ENCODE results near the gene MAP9.

MAP9 gene

DNA sequence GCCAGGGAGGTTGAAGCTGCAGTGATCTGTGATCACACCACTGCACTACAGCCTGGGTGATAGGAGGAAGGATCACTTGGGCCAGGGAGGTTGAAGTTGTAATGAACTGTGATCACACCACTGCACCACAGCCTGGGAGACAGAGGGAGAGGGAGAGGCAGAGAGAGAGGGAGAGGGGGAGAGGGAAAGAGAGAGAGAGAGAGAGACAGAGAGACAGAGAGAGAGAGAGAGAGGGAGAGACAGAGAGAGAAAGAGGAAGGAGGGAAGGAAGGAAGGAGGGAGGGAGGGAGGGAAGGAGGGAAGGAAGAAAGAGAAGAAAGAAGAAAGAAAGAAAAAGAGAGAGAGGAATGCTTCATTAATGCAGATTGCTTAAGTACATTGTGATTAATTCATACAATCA, 15.2 kb upstream of the MAP9 start:
- TF ChIP-seq GATA2 (IDR thresholded peaks at IDR 0.05; ENCODE audit: low read depth, low read length) (no peak), GATA3 (IDR thresholded peaks at IDR 0.05; ENCODE audit: low read depth, low read length) (no peak)

DNA sequence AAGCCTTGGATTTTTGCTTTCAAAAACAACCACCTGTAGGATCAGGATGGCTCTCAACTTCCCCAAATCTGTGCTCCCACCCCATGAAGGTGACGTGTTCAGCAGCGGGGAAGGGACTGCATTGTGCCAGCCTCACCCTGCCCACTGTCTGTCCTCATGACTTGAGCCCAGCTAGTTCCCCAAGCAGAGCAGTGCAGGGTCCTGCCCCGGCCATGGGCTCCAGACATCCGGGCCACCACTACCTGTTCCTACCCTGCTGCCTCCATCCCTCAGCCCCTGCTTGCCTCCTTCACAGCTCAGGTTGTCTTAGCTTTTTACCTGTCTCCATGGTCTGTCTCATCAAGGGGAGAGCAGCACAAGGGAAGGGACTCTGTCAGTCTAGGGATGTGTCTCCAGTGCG, 11.4 kb upstream of the MAP9 start:
- TF ChIP-seq GATA2 (IDR thresholded peaks at IDR 0.05; ENCODE audit: low read depth, low read length) (no peak), GATA3 (IDR thresholded peaks at IDR 0.05; ENCODE audit: low read depth, low read length) (no peak)

- TF ChIP-seq GATA3 (IDR thresholded peaks at IDR 0.05; ENCODE audit: low read depth, low read length), result no peak
- TF ChIP-seq GATA2 (IDR thresholded peaks at IDR 0.05; ENCODE audit: low read depth, low read length), result no peak
Observed at GRCh38 chr4:155383541-155383940, 6.8 kb upstream of the MAP9 start.

GRCh38 chr4:155377276-155377675, 511 bp upstream of the MAP9 start:
- TF ChIP-seq GATA3 (IDR thresholded peaks at IDR 0.05; ENCODE audit: low read depth, low read length), result no peak
- no peak for TF ChIP-seq GATA2 (IDR thresholded peaks at IDR 0.05; ENCODE audit: low read depth, low read length)

- no peak for TF ChIP-seq GATA3 (IDR thresholded peaks at IDR 0.05; ENCODE audit: low read depth, low read length)
Observed at GRCh38 chr4:155371432-155372043, 5.2 kb downstream of the MAP9 start.

DNA sequence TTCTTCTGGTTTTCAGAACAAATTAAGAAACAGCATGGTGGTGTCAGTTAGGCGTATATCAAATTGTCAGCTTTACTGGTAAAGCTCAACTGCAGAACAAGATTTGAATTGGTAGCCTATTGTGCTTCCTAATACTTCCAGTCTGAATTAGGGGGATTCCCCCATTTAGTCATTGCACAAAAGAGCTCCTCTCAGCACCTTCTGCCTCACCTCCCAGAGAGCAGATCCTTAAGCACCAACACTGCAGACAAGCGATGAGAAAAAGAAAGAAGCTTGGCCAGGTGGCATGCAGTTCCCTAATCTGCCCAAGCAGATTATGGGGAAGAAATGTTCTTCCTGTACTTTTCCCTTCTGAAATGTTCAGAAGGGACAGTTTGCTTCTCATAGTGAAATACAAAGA, 9.2 kb downstream of the MAP9 start:
- TF ChIP-seq GATA3 (IDR thresholded peaks at IDR 0.05; ENCODE audit: low read depth, low read length) (no peak), GATA2 (IDR thresholded peaks at IDR 0.05; ENCODE audit: low read depth, low read length) (no peak)

DNA sequence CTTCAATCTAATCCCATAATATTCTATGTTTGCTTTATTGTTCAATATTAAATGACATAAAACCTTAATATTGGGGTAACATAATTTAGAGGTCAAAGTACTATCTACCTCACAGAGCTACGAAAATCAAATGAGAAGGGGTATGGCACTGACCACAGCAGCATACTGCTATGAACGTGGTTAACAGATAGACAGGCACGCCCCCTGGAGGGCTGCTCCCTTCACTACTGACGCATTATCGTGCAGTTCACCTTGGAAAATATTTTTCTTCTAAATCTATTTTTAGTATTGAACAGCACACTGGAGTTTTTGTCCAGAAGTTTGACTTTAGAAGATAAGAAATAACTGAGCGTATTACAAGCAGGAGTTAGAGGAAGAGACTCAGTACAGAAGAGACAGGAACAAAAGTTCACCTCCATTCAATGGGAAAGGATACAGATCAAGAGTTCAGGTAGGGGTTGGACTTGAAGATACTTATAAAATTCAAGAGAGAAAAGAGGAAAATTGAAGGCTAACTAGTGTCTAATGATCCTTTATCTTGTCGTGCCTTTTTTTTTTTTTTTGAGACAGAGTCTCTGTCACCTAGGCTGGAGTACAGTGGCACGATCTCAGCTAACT, 22.7 kb downstream of the MAP9 start:
- TF ChIP-seq GATA3 (IDR thresholded peaks at IDR 0.05; ENCODE audit: low read depth, low read length) (no peak), GATA2 (IDR thresholded peaks at IDR 0.05; ENCODE audit: low read depth, low read length) (no peak)

GRCh38 chr4:155342142-155342541, 34.6 kb downstream of the MAP9 start:
- no peak for TF ChIP-seq GATA3 (IDR thresholded peaks at IDR 0.05; ENCODE audit: low read depth, low read length)
- no peak for TF ChIP-seq GATA2 (IDR thresholded peaks at IDR 0.05; ENCODE audit: low read depth, low read length)

DNA sequence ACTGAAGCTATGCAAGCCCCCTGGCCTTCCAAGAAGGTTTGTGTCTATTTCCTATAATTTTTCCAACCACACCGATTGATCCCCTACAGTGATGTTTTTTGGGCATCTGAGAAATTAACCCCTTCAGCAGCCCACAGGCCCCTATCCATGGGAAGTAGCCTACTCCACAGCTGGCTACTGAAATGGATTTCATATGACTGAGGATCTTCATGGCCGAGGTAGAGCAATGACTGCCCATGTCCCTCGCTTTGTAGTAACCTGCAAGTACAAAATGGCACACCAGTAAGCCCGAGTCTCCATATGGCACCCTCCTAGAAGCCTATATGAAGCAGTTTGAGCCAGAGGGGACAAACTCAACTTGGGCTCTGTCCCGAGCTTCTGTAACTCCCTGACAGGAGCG, 36.8 kb downstream of the MAP9 start:
- no peak for TF ChIP-seq GATA2 (IDR thresholded peaks at IDR 0.05; ENCODE audit: low read depth, low read length)
- no peak for TF ChIP-seq GATA3 (IDR thresholded peaks at IDR 0.05; ENCODE audit: low read depth, low read length)

GRCh38 chr4:155339588-155339987, 37.2 kb downstream of the MAP9 start:
- TF ChIP-seq GATA3 (IDR thresholded peaks at IDR 0.05; ENCODE audit: low read depth, low read length) (no peak), GATA2 (IDR thresholded peaks at IDR 0.05; ENCODE audit: low read depth, low read length) (no peak)

DNA sequence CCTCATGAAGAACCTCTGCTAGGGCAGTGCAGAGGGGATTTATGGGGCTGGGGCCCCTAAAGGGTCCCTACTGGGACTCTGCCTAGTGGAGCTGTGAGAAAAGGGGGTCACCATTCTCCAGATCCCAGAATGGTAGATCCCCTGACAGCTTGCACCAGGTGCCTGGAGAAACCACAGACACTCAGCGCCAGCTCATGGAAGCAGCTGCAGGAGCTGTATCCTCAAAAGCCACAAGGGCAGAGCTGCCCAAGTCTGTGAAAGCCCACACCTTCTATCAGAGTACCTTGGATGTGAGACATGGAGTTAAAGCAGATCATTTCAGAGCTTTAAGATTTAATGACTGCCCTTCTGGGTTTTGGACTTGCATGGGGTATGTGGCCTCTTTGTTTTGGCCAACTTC, 38.6 kb downstream of the MAP9 start:
- TF ChIP-seq GATA3 (IDR thresholded peaks at IDR 0.05; ENCODE audit: low read depth, low read length), result no peak
- no peak for TF ChIP-seq GATA2 (IDR thresholded peaks at IDR 0.05; ENCODE audit: low read depth, low read length)

DNA sequence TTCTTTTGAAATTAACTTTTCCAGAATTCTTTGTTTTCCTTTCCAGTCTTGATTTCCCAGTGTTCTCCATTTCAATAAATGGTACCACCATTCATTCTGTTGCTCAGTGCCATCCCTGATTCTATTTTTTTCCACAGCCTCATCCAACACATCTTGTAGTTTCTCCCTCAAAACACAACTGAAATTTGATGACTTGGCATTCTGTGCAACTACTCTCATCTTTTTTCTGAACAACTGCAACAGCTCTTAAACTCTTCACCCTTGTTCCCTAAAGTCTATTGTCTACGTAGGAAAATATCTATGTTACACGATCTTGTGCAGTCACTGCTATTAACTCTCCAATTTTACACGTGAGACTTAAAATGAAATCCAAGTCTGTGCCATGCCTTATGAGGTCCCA, 40.5 kb downstream of the MAP9 start:
- TF ChIP-seq GATA2 (IDR thresholded peaks at IDR 0.05; ENCODE audit: low read depth, low read length), result no peak
- no peak for TF ChIP-seq GATA3 (IDR thresholded peaks at IDR 0.05; ENCODE audit: low read depth, low read length)

- TF ChIP-seq GATA2 (IDR thresholded peaks at IDR 0.05; ENCODE audit: low read depth, low read length), result no peak
- no peak for TF ChIP-seq GATA3 (IDR thresholded peaks at IDR 0.05; ENCODE audit: low read depth, low read length)
Observed at GRCh38 chr4:155331478-155331877, 45.3 kb downstream of the MAP9 start.

- TF ChIP-seq GATA2 (IDR thresholded peaks at IDR 0.05; ENCODE audit: low read depth, low read length) (no peak; the same call in 1 of the 2 replicates), GATA3 (IDR thresholded peaks at IDR 0.05; ENCODE audit: low read depth, low read length) (no peak)
Observed at GRCh38 chr4:155322782-155323181, 54.0 kb downstream of the MAP9 start.

DNA sequence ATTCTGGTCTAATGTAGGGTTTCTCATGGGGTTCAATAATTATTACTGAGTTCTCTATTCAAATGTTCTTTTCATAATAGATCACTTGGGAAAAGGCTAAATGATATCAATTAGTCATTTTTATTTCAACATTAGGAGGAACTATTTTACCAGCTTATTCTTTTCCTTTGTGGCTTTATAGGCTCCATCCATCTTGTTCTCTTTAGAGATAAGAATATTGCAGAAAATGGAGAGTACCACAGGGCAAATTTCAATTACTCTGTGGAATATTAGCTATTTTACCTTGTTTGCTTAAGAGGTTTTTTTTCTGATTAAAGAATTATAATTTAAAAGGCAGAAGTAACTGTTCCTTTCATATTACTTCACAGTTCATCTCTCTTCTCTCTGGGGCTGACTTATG, 55.8 kb downstream of the MAP9 start:
- no peak for TF ChIP-seq GATA2 (IDR thresholded peaks at IDR 0.05; ENCODE audit: low read depth, low read length)
- TF ChIP-seq GATA3 (IDR thresholded peaks at IDR 0.05; ENCODE audit: low read depth, low read length), result no peak

DNA sequence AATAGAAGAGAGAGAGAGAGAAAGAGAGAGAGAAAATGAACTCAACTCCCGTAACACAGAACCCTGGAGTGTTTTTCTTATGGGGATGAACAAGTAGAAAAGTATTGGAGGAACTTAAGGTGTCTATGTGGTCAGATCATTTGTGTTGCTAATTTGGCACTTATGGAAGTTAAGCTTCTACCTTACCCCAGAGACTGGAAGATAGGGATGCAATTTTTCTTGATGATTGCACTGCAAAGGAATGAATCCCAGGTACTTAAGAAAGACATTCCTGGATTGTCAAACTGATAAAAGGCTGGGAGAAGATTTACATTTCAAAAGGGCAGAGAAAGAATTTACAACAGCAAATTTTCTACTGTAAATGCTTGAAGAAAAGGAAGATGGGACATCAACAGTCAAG, 57.2 kb downstream of the MAP9 start:
- TF ChIP-seq GATA2 (IDR thresholded peaks at IDR 0.05; ENCODE audit: low read depth, low read length) (no peak), GATA3 (IDR thresholded peaks at IDR 0.05; ENCODE audit: low read depth, low read length) (no peak)

Measured in SH-SY5Y (cell line).